ENCODE results near the gene CHCHD4.

DNA sequence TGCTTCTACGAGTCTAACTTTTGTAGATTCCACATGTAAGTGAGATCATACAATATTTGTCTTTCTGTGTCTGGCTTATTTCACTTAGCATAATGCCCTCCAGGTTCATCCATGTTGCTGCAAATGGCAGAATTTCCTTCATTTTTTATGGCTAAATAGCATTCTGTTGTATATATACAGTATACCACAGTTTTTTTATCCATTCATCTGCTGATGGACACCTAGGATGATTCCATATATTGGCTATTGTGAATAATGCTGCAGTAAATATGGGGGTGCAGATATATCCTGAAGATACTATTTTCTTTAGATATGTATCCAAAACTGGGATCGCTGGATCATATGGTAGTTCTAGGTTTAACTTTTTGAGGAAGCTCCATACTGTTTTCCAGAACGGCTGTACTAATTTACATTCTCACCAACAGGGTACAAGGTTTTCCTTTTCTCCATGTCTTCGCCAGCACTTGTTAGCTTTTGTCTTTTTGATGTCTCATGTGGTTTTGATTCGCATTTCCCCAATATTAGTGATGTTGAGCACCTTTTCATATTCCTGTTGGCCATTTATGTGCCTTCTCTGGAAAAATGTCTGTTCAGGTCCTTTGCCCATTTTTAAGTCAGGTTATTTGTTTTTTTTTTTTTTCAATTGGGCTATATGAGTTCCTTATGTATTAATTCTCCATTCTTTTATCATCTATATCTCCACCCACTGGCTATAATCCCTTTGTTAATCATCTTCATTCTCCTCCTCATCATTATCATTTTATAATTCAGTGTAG lies 26.9 kb downstream of the CHCHD4 start:
- TF ChIP-seq, protein P1, sequence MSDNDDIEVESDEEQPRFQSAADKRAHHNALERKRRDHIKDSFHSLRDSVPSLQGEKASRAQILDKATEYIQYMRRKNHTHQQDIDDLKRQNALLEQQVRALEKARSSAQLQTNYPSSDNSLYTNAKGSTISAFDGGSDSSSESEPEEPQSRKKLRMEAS (IDR thresholded peaks at IDR 0.05) = no peak
- TF ChIP-seq, protein P2, sequence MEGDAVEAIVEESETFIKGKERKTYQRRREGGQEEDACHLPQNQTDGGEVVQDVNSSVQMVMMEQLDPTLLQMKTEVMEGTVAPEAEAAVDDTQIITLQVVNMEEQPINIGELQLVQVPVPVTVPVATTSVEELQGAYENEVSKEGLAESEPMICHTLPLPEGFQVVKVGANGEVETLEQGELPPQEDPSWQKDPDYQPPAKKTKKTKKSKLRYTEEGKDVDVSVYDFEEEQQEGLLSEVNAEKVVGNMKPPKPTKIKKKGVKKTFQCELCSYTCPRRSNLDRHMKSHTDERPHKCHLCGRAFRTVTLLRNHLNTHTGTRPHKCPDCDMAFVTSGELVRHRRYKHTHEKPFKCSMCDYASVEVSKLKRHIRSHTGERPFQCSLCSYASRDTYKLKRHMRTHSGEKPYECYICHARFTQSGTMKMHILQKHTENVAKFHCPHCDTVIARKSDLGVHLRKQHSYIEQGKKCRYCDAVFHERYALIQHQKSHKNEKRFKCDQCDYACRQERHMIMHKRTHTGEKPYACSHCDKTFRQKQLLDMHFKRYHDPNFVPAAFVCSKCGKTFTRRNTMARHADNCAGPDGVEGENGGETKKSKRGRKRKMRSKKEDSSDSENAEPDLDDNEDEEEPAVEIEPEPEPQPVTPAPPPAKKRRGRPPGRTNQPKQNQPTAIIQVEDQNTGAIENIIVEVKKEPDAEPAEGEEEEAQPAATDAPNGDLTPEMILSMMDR (IDR thresholded peaks at IDR 0.05) = no peak
- TF ChIP-seq HOXA7 (CRISPR knock-in tag; IDR thresholded peaks at IDR 0.05) (no peak), ZSCAN20 (CRISPR knock-in tag; IDR thresholded peaks at IDR 0.05) (no peak), JUNB (IDR thresholded peaks at IDR 0.05) (no peak), BHLHE40 (IDR thresholded peaks at IDR 0.05; ENCODE audit: low read depth, low read length) (no peak), POLR2A (IDR thresholded peaks at IDR 0.05; ENCODE audit: low read length) (no peak), CHD2 (IDR thresholded peaks at IDR 0.05; ENCODE audit: low read length, partially characterized antibody) (no peak)
